Measurements from ENCODE around the gene GSTA1. TPM values are rescaled to one million over a fixed set of nuclear protein-coding genes. Genes with fewer than 3 reads are reported as not detected.

Gene GSTA1
- total RNA-seq, 1 experiment from 2014 or later, result not detected

DNA sequence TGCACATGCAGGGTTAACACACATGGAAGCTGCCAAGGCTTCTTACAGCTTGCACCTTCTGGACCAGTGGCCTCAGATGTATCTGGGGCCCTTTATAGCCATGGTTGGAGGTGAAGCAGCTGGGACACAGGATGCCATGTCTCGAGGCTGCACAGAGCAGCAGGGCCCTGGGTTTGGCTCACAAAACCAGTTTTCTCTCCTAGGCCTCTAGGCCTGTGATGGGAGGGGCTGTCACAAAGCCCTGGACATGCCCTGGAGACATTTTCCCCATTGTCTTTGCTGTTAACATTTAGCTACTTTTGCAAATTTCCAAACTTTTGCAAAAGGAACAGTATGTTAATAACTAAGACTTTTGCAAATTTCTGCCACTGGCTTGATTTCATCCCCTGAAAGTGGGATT, 18.2 kb upstream of the GSTA1 start:
- no peak overlapping the region for H3K4me3 Mint-ChIP-seq
- no peak overlapping the region for H2BK5ac ChIP-seq (ENCODE audit: insufficient read length, low read length)
- H3K79me2 ChIP-seq (ENCODE audit: insufficient read depth, low read length), result no peaks in the 10 kb centered on the region
- no peaks in the 10 kb centered on the region for H3K4me1 ChIP-seq (ENCODE audit: insufficient read depth, low read length)
- no peaks in the 10 kb centered on the region for H3K23me2 ChIP-seq (ENCODE audit: insufficient read length, low read depth, low read length, poor library complexity, severe bottlenecking)
- no peak overlapping the region for H3K27ac Mint-ChIP-seq
- no peaks in the 10 kb centered on the region for H4K20me1 ChIP-seq (ENCODE audit: control insufficient read depth, insufficient read depth, insufficient read length)
- H3K4ac ChIP-seq (ENCODE audit: low read depth, low read length), result no peak overlapping the region
- peaks cover 6 to 9% of the 10 kb centered on the region in 2 experiments; a peak in 3 of 4 replicates for H3K4me1 Mint-ChIP-seq
- no peak overlapping the region for H4K8ac ChIP-seq (replicated peaks; ENCODE audit: insufficient read length, low read depth, low read length)
- DNase-seq, result no peak
- WGBS (ENCODE audit: extremely low coverage, insufficient read length, low lambda C conversion rate), result no CpG with 5 or more reads among the region's 1 CpG
- no peak for TF ChIP-seq CTCF (conservative IDR thresholded peaks at IDR 0.05)
- no peak overlapping the region for H4K91ac ChIP-seq (ENCODE audit: insufficient read length, low read depth, low read length)
- no peak overlapping the region for H2BK12ac ChIP-seq (ENCODE audit: insufficient read length, low read depth, low read length)
- H3T11ph ChIP-seq (ENCODE audit: low read length), result no peak overlapping the region
- H3K79me1 ChIP-seq (ENCODE audit: insufficient read depth, low read depth, low read length, poor library complexity, severe bottlenecking), result no peaks in the 10 kb centered on the region
- H3K23ac ChIP-seq (ENCODE audit: insufficient read length, low read depth, low read length), result no peak overlapping the region
- H2BK20ac ChIP-seq (ENCODE audit: low read depth, low read length, poor library complexity, severe bottlenecking), result no peak overlapping the region
- H3K27ac ChIP-seq (ENCODE audit: insufficient read length, low read depth, low read length), result no peak overlapping the region
- H4K5ac ChIP-seq (ENCODE audit: insufficient read length, low read depth, low read length), result no peak overlapping the region
- peaks cover 24 to 30% of the 10 kb centered on the region in 2 experiments for H3K9me3 Mint-ChIP-seq
- no peak overlapping the region for H3K4me2 ChIP-seq (ENCODE audit: insufficient read depth, insufficient read length, low read length)
- H3K56ac ChIP-seq (ENCODE audit: insufficient read length, low read depth, low read length), result no peak overlapping the region
- no peaks in the 10 kb centered on the region for H3K27me3 Mint-ChIP-seq (ENCODE audit: low read depth)
- no peak overlapping the region for H2BK15ac ChIP-seq (ENCODE audit: low read depth, low read length)
- H3K27me3 ChIP-seq (ENCODE audit: insufficient read depth, low read length), result no peaks in the 10 kb centered on the region
- no peak overlapping the region for H3K9ac ChIP-seq (ENCODE audit: extremely low read depth, insufficient read length, low read length)
- no peak overlapping the region for H3K18ac ChIP-seq (ENCODE audit: insufficient read length, low read depth, low read length)
- H3K14ac ChIP-seq (ENCODE audit: insufficient read depth, low read length), result no peak overlapping the region
- H3K9me3 ChIP-seq (ENCODE audit: control insufficient read depth, low read depth, low read length), result no peaks in the 10 kb centered on the region
- no peak overlapping the region for H2BK120ac ChIP-seq (ENCODE audit: low read depth, low read length, poor library complexity, severe bottlenecking)
- H2AK5ac ChIP-seq (ENCODE audit: insufficient read length, low read length), result no peak overlapping the region
- H2AFZ ChIP-seq (ENCODE audit: low read length), result no peak overlapping the region
- peaks cover 5 to 12% (median 9%) of the 10 kb centered on the region in 3 experiments for H3K36me3 Mint-ChIP-seq (ENCODE audit: insufficient read depth in 1 of 3, low read depth in 3 of 3)

Data from H9 (cell line).